ENCODE data around the gene DNLZ.

Gene DNLZ

GRCh38 chr9:136313111-136314055, 50.2 kb downstream of the DNLZ start:
- TF ChIP-seq REST (IDR thresholded peaks at IDR 0.05; ENCODE audit: insufficient read depth in 1 of 2, low read depth in 2 of 2, low read length in 2 of 2) (no peak), POLR2AphosphoS5 (IDR thresholded peaks at IDR 0.05; ENCODE audit: low read depth, low read length) (no peak), FOXP2 (optimal IDR thresholded peaks at IDR 0.05; ENCODE audit: borderline replicate concordance, extremely low read depth, extremely low read length, insufficient read depth) (no peak), TAF1 (IDR thresholded peaks at IDR 0.05; ENCODE audit: borderline replicate concordance, insufficient read depth, low read length) (no peak), SIN3A (IDR thresholded peaks at IDR 0.05; ENCODE audit: borderline replicate concordance, insufficient read depth, low read length) (no peak)

DNA sequence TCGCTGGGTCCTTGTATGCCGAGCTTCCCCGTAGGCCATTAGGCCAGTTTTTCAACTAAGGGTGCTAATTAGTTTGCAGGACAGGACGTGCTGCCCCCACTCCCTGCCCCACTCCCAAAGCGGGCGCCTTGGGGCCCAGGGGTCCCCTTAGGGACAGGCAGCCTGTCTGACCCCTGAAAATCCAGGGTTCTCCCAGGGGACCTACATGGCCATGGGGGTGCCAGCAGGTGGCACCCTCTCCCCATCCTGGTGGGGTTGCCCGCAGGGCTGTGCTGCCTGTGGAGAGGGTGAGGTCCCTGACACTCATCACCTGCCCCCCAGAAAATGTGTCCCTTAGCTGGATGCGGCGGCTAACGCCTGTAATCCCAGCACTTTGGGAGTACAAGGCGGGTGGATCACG, 51.1 kb downstream of the DNLZ start:
- no peak for TF ChIP-seq TAF1 (IDR thresholded peaks at IDR 0.05; ENCODE audit: borderline replicate concordance, insufficient read depth, low read length)
- no peak for TF ChIP-seq POLR2AphosphoS5 (IDR thresholded peaks at IDR 0.05; ENCODE audit: low read depth, low read length)
- no peak for TF ChIP-seq FOXP2 (optimal IDR thresholded peaks at IDR 0.05; ENCODE audit: borderline replicate concordance, extremely low read depth, extremely low read length, insufficient read depth)
- TF ChIP-seq SIN3A (IDR thresholded peaks at IDR 0.05; ENCODE audit: borderline replicate concordance, insufficient read depth, low read length), result no peak
- TF ChIP-seq REST (IDR thresholded peaks at IDR 0.05; ENCODE audit: insufficient read depth in 1 of 2, low read depth in 2 of 2, low read length in 2 of 2), result no peak

DNA sequence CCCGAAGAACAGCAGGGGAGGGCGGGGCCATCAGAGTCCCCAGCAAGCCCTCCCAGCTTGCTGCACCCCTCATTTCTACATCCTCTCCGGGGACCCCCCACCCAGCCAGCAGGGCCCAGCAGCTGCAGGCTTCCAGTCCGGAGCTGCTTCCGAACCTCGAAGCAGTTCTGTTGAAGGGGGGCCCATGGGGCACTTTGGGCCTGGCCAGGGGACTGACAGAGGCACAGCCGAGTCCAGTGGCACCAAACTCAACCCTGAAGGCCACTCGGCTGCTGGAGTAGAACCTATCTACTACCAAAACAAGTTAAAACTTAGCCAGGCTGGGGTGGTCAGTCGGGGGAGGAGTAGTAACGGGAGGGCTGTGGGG, 51.6 kb downstream of the DNLZ start:
- no peak for TF ChIP-seq REST (IDR thresholded peaks at IDR 0.05; ENCODE audit: insufficient read depth in 1 of 2, low read depth in 2 of 2, low read length in 2 of 2)
- no peak for TF ChIP-seq TAF1 (IDR thresholded peaks at IDR 0.05; ENCODE audit: borderline replicate concordance, insufficient read depth, low read length)
- TF ChIP-seq POLR2AphosphoS5 (IDR thresholded peaks at IDR 0.05; ENCODE audit: low read depth, low read length), result no peak
- TF ChIP-seq FOXP2 (optimal IDR thresholded peaks at IDR 0.05; ENCODE audit: borderline replicate concordance, extremely low read depth, extremely low read length, insufficient read depth), result no peak
- TF ChIP-seq SIN3A (IDR thresholded peaks at IDR 0.05; ENCODE audit: borderline replicate concordance, insufficient read depth, low read length), result no peak

GRCh38 chr9:136311051-136312008, 52.2 kb downstream of the DNLZ start:
- TF ChIP-seq FOXP2 (optimal IDR thresholded peaks at IDR 0.05; ENCODE audit: borderline replicate concordance, extremely low read depth, extremely low read length, insufficient read depth), result no peak

- TF ChIP-seq POLR2AphosphoS5 (IDR thresholded peaks at IDR 0.05; ENCODE audit: low read depth, low read length) (no peak), TAF1 (IDR thresholded peaks at IDR 0.05; ENCODE audit: borderline replicate concordance, insufficient read depth, low read length) (no peak), FOXP2 (optimal IDR thresholded peaks at IDR 0.05; ENCODE audit: borderline replicate concordance, extremely low read depth, extremely low read length, insufficient read depth) (no peak), SIN3A (IDR thresholded peaks at IDR 0.05; ENCODE audit: borderline replicate concordance, insufficient read depth, low read length) (no peak), REST (IDR thresholded peaks at IDR 0.05; ENCODE audit: insufficient read depth in 1 of 2, low read depth in 2 of 2, low read length in 2 of 2) (no peak)
These were observed 53.1 kb downstream of the DNLZ start for GRCh38 chr9:136310273-136311030.

All from PFSK-1 (cell line).